ENCODE data around the gene RETN. TPM values are rescaled to one million over a fixed set of nuclear protein-coding genes. Genes with fewer than 3 reads are reported as not detected.

Gene RETN
- total RNA-seq, 4 donors from 2014 or later, result 1.5 to 1.8 TPM; not detected in 2

- TF ChIP-seq CTCF (IDR thresholded peaks at IDR 0.05; ENCODE audit: low read depth), result no peak
These were observed 41.8 kb downstream of the RETN start for GRCh38 chr19:7710616-7711015.

- no peak for TF ChIP-seq CTCF (IDR thresholded peaks at IDR 0.05; ENCODE audit: low read depth)
These were observed 46.8 kb downstream of the RETN start for GRCh38 chr19:7715671-7716070.

- no peak for TF ChIP-seq CTCF (IDR thresholded peaks at IDR 0.05; ENCODE audit: low read depth)
These were observed 47.9 kb downstream of the RETN start for GRCh38 chr19:7716762-7717161.

- TF ChIP-seq CTCF (IDR thresholded peaks at IDR 0.05; ENCODE audit: low read depth), result no peak
These were observed 49.8 kb downstream of the RETN start for GRCh38 chr19:7718668-7719067.

Other genes starting within 250 kb of the RETN start
- gene PEX11G, start 180.0 kb upstream of the RETN start, total RNA-seq, result 10 to 100 TPM in 1 of 4 donors, 1 to 10 TPM in 3; 2.3 to 10.6 (median 6.5) TPM
- gene ZNF358, start 152.9 kb upstream of the RETN start, total RNA-seq, result 10 to 100 TPM; 39.8 to 88.7 (median 46.7) TPM
- 10 to 100 TPM; 28.6 to 50.8 (median 30.2) TPM for gene MCOLN1, start 146.4 kb upstream of the RETN start, total RNA-seq
- 10 to 100 TPM; 32.4 to 75.4 (median 53.3) TPM for gene PNPLA6, start 133.3 kb upstream of the RETN start, total RNA-seq
- not detected for gene CAMSAP3, start 73.2 kb upstream of the RETN start, total RNA-seq
- gene XAB2, start 39.5 kb upstream of the RETN start, total RNA-seq, result 10 to 100 TPM; 16.1 to 40.5 (median 30.9) TPM
- gene PET100, start 39.3 kb upstream of the RETN start, total RNA-seq, result 10 to 100 TPM in 3 of 4 donors, 1 to 10 TPM in 1; 8.3 to 35.4 (median 21.1) TPM
- gene PCP2, start 35.3 kb upstream of the RETN start, total RNA-seq, result not detected
- gene STXBP2, start 31.9 kb upstream of the RETN start, total RNA-seq, result 10 to 100 TPM; 20.2 to 62.7 (median 27.0) TPM
- gene MCEMP1, start 8.0 kb downstream of the RETN start, total RNA-seq, result 1 to 10 TPM in 3 of 4 donors, not detected in 1; 1.1 to 8.5 (median 1.3) TPM
- 100 to 1,000 TPM in 1 of 4 donors, 10 to 100 TPM in 3; 59.9 to 114 (median 72.2) TPM for gene TRAPPC5, start 11.8 kb downstream of the RETN start, total RNA-seq
- gene FCER2, start 33.1 kb downstream of the RETN start, total RNA-seq, result under 1 TPM in 3 of 4 donors, not detected in 1; 0.49 to 0.88 (median 0.68) TPM
- gene CLEC4G, start 63.1 kb downstream of the RETN start, total RNA-seq, result 1 to 10 TPM; 1.7 to 4.0 (median 3.1) TPM
- gene CD209, start 78.5 kb downstream of the RETN start, total RNA-seq, result 10 to 100 TPM; 17.5 to 24.8 (median 21.8) TPM
- not detected for gene CLEC4M, start 94.2 kb downstream of the RETN start, total RNA-seq
- 10 to 100 TPM in 2 of 4 donors, 1 to 10 TPM in 2; 6.3 to 12.1 (median 9.9) TPM for gene EVI5L, start 161.2 kb downstream of the RETN start, total RNA-seq
- not detected for gene PRR36, start 205.3 kb downstream of the RETN start, total RNA-seq
- 1 to 10 TPM in 1 of 4 donors, under 1 TPM in 3; 0.19 to 1.5 (median 0.50) TPM for gene LRRC8E, start 219.5 kb downstream of the RETN start, total RNA-seq
- gene MAP2K7, start 234.8 kb downstream of the RETN start, total RNA-seq, result 10 to 100 TPM in 3 of 4 donors, 1 to 10 TPM in 1; 9.9 to 16.2 (median 12.4) TPM
- not detected for gene TGFBR3L, start 245.8 kb downstream of the RETN start, total RNA-seq

Measured in subcutaneous adipose tissue (tissue), 4 donors.